BE2C (cell line): ENCODE data around the gene SCGB3A1.

Experiments used
- DNase-seq: peaks from one replicate; pipeline ENCODE4 v3.0.0-alpha.2; 2020
- H3K27me3 ChIP-seq: fragments of 250-450 bp; sonication (Bioruptor Pico); 2 replicates; pipeline ENCODE4 v1.5.1; 2020; ENCODE audit warnings: mild to moderate bottlenecking
- H3K36me3 ChIP-seq: fragments of 250-450 bp; sonication (Bioruptor Pico); 2 replicates; pipeline ENCODE4 v1.5.1; 2020; ENCODE audit warnings: mild to moderate bottlenecking
- H3K4me1 ChIP-seq: fragments of 250-450 bp; sonication (Bioruptor Pico); 2 replicates; pipeline ENCODE4 v1.5.1; 2020
- H3K4me3 ChIP-seq: 2 replicates; pipeline ENCODE4 v1.5.1; 2011; ENCODE audit warnings: low read depth, low read length
- H3K9me3 ChIP-seq: fragments of 250-450 bp; sonication (Bioruptor Pico); 2 replicates; pipeline ENCODE4 v1.5.1; 2020
- CTCF ChIP-seq: IDR thresholded peaks from 2 replicates; pipeline ENCODE4 v1.5.1; 2012; ENCODE audit warnings: mild to moderate bottlenecking, low read depth, low read length

The SCGB3A1 gene

GRCh38 chr5:180626661-180627385, 35.5 kb upstream of the SCGB3A1 start:
- no peak overlapping the region for H3K4me3 ChIP-seq
- no peaks in the 10 kb centered on the region for H3K9me3 ChIP-seq
- no peaks in the 10 kb centered on the region for H3K36me3 ChIP-seq
- no peak for TF ChIP-seq CTCF
- DNase-seq, result no peak
- no peaks in the 10 kb centered on the region for H3K27me3 ChIP-seq
- no peaks in the 10 kb centered on the region for H3K4me1 ChIP-seq

- TF ChIP-seq CTCF, result no peak
- Histone ChIP-seq H3K36me3 (no peaks in the 10 kb centered on the region), H3K4me3 (no peak overlapping the region), H3K9me3 (no peaks in the 10 kb centered on the region), H3K4me1 (no peaks in the 10 kb centered on the region), H3K27me3 (no peaks in the 10 kb centered on the region)
- DNase-seq, result no peak
These were observed 34.7 kb upstream of the SCGB3A1 start for GRCh38 chr5:180625791-180626660.

- H3K4me1 ChIP-seq, result no peaks in the 10 kb centered on the region
These were observed 34.0 kb upstream of the SCGB3A1 start for GRCh38 chr5:180625125-180625790.

GRCh38 chr5:180624587-180624986, 33.3 kb upstream of the SCGB3A1 start:
- Histone ChIP-seq H3K4me1 (no peaks in the 10 kb centered on the region), H3K27me3 (no peaks in the 10 kb centered on the region; the same call in 1 of the 2 replicates), H3K9me3 (no peaks in the 10 kb centered on the region), H3K4me3 (no peak overlapping the region), H3K36me3 (no peaks in the 10 kb centered on the region)
- DNase-seq, result no peak
- no peak for TF ChIP-seq CTCF

More at GRCh38 chr5:180625125-180625790, 34.0 kb upstream of the SCGB3A1 start:
- no peaks in the 10 kb centered on the region for H3K36me3 ChIP-seq
- no peaks in the 10 kb centered on the region for H3K9me3 ChIP-seq
- H3K4me3 ChIP-seq, result no peak overlapping the region
- H3K27me3 ChIP-seq, result no peaks in the 10 kb centered on the region
- TF ChIP-seq CTCF, result no peak
- DNase-seq, result no peak

- H3K27me3 ChIP-seq, result peaks cover under 1% of the 10 kb centered on the region
- no peak for TF ChIP-seq CTCF
- H3K4me1 ChIP-seq, result no peaks in the 10 kb centered on the region
- no peaks in the 10 kb centered on the region for H3K36me3 ChIP-seq
- H3K4me3 ChIP-seq, result no peak overlapping the region
- DNase-seq, result no peak
- no peaks in the 10 kb centered on the region for H3K9me3 ChIP-seq
These were observed 32.5 kb upstream of the SCGB3A1 start for GRCh38 chr5:180623844-180624243.
